Lower lobe of right lung (tissue), 2 donors: ENCODE data around the gene TRAF3IP3. TPM values are rescaled to one million over a fixed set of nuclear protein-coding genes. Genes with fewer than 3 reads are reported as not detected.

Experiments
- ATAC-seq, 2 donors: fragments of 200-7000 bp; cut with Tn5 transposase; one replicate each; pipeline ENCODE4 v1.9.1; 2020 to 2022; ENCODE audit warnings: mild to moderate bottlenecking in 2 of 2, moderate library complexity in 2 of 2
- DNase-seq: peaks from one replicate; pipeline ENCODE4 v3.0.0-alpha.2; 2020
- H3K27ac ChIP-seq: fragments of 200-600 bp; one replicate; pipeline ENCODE4 v1.8.0; 2022
- H3K27me3 ChIP-seq: fragments of 200-600 bp; one replicate; pipeline ENCODE4 v1.8.0; 2022; ENCODE audit warnings: low read depth
- H3K36me3 ChIP-seq: fragments of 200-600 bp; one replicate; pipeline ENCODE4 v1.8.0; 2022; ENCODE audit warnings: mild to moderate bottlenecking
- H3K4me1 ChIP-seq: fragments of 200-600 bp; one replicate; pipeline ENCODE4 v1.8.0; 2022
- H3K4me3 ChIP-seq: fragments of 200-600 bp; one replicate; pipeline ENCODE4 v1.8.0; 2022; ENCODE audit warnings: mild to moderate bottlenecking
- H3K9me3 ChIP-seq: fragments of 200-600 bp; one replicate; pipeline ENCODE4 v1.8.0; 2022
- intact Hi-C: fragments of 100-400 bp; cut with DNase I; formaldehyde crosslinking; loops from one replicate; pipeline ENCODE4 v1.11.0; 2022
- total RNA-seq: library from RNA; stranded (reverse); fragmentation: NEBNext Ultra II Directional; extraction: Animal tissue kit (Norgen Biotek cat#: 25700); gene quantifications from one replicate; pipeline ENCODE4 v1.2.1, GENCODE V29; 2021
- TF ChIP-seq, protein P1 (sequence below): fragments of 200-600 bp; IDR thresholded peaks from one replicate; pipeline ENCODE4 v1.8.0; 2022; ENCODE audit warnings: antibody characterized with exemption, mild to moderate bottlenecking
- donor health status: DM: no; HTN: yes; CAD: no; lungs with severe emphysema.

TRAF3IP3 gene
- total RNA-seq, 1 donor from 2014 or later, result 12.4 TPM

DNA sequence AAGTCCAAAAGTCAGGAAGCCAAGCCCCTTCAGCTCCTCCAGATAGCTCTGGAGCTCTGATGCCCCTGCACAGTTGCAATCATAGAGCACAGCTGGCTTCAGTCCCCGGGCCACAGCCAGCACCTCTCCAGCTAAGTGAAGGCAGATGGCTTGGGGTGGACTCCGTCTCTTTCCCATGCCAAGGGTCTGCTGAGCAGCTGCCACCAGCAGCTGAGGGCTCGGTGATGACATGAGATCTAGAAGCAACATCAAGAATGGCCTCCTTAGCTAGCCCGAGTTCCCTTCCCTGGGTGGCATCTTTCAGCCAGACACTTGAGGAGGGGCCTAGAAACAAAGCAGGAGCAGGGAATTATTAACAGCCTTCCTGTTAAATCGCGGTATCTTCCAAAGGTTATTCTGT lies 27.5 kb downstream of the TRAF3IP3 start:
- Histone ChIP-seq H3K4me3 (peak overlapping the region; percentile 64), H3K36me3 (peaks cover 15% of the 10 kb centered on the region), H3K27me3 (no peaks in the 10 kb centered on the region), H3K9me3 (no peaks in the 10 kb centered on the region), H3K4me1 (peaks cover 15% of the 10 kb centered on the region), H3K27ac (no peak overlapping the region)
- TF ChIP-seq, protein P1, sequence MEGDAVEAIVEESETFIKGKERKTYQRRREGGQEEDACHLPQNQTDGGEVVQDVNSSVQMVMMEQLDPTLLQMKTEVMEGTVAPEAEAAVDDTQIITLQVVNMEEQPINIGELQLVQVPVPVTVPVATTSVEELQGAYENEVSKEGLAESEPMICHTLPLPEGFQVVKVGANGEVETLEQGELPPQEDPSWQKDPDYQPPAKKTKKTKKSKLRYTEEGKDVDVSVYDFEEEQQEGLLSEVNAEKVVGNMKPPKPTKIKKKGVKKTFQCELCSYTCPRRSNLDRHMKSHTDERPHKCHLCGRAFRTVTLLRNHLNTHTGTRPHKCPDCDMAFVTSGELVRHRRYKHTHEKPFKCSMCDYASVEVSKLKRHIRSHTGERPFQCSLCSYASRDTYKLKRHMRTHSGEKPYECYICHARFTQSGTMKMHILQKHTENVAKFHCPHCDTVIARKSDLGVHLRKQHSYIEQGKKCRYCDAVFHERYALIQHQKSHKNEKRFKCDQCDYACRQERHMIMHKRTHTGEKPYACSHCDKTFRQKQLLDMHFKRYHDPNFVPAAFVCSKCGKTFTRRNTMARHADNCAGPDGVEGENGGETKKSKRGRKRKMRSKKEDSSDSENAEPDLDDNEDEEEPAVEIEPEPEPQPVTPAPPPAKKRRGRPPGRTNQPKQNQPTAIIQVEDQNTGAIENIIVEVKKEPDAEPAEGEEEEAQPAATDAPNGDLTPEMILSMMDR, result no peak
- intact Hi-C loops, result no loop called here
- no peak for DNase-seq
- no peak for ATAC-seq

DNA sequence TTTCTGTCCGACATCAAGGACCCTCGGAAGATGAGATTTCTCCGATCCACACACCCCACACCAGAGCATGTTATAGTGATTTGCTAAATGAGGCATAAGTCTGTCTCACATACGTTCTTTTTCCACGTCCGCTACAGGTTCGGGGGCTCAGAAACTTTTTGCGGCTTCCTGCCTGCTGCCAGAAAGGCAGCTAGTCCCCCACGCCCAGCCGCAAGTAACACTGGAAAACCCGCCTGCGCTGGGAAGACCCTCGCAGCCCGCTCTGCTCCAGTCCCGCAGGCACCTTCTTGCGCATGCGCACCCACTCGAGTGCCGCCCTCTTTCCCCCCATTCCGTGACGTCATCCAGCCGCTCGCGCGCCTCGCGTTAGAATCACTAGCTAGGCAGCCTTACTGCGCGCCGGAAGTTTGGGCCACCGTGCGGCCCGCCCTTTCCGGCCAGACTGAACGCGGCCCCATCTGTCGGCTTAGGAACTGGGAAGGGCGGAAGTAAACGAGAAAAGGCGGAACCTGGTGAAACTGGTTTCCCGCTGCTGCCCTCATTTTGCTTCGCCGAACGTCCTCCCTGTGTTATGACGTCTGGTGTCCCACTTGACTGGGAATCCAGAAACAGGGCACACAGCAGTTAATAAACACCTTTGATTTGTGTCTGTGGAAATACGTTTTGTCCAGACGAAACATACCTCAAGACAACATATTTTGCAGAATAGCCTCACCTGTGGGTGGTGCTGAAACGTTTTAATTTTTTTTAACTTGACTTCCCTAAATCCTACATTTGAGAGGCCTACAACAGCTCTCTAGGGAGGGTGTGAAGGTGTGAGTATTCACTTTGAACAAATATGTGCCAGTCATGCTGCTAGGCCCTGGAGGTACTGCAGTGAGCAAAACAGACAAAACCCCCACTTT lies 28.7 kb downstream of the TRAF3IP3 start, which contains the start of gene C1orf74:
TSS of gene C1orf74 (minus strand) at position 295 of the 905 bp plus-strand sequence. CDS start 925 bp downstream, outside the sequence.
- Histone ChIP-seq H3K36me3 (peaks cover 8% of the 10 kb centered on the region), H3K4me1 (peaks cover 15% of the 10 kb centered on the region), H3K27me3 (no peaks in the 10 kb centered on the region), H3K27ac (peak within 1 kb of the TSS; percentile 88), H3K4me3 (peak within 1 kb of the TSS; percentile 64), H3K9me3 (no peaks in the 10 kb centered on the region)
- intact Hi-C loops, result no loop called here
- DNase-seq, result peak; percentile 99
- TF ChIP-seq, protein P1, result no peak
- peak; percentile 98 to 99 for ATAC-seq

DNA sequence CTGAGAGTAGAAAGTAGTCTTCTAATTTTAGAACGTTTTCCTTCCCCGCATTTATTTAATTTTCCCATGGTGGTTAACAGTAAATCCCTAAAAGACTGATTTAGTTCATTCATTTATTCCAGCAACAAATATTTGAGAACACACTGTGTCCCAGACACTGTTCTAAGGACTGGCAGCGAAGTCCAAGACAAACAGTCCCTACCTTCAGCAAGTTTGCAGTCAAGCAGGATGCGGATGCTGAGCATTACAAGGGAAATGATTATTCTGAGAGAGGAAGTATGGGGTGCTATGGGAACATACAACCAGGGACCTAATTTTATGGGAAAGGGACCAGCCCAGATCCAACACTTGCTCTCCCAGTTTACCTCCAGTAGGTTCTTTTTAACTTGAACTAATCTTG lies 29.7 kb downstream of the TRAF3IP3 start:
- Histone ChIP-seq H3K4me1 (peaks cover 15% of the 10 kb centered on the region), H3K27me3 (no peaks in the 10 kb centered on the region), H3K9me3 (no peaks in the 10 kb centered on the region), H3K27ac (no peak overlapping the region), H3K36me3 (peaks cover 14% of the 10 kb centered on the region), H3K4me3 (no peak overlapping the region)
- ATAC-seq (no peak), DNase-seq (no peak)
- TF ChIP-seq, protein P1, result no peak
- intact Hi-C loops, result no loop called here

DNA sequence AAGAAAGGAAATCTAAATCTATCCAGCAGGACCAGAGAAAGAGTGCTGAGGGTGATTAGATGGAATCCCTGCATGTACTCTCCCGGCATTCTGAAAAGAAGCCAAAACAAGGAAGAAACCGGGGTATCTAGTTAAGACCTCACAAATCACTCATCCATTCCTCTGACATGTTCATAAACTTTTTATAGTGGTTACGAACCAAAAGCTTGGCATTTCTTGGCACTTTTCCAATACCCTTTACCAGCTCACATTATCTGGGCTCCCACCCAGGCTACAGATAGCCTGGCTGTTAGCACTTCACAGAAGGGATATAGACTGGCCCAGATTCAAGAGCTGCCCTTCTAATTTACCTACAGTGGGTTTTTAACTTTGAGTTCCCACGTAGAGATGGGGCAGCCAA lies 30.3 kb downstream of the TRAF3IP3 start:
- peaks cover 15% of the 10 kb centered on the region for H3K4me1 ChIP-seq
- H3K27me3 ChIP-seq, result no peaks in the 10 kb centered on the region
- peaks cover 14% of the 10 kb centered on the region for H3K36me3 ChIP-seq
- ATAC-seq (no peak), DNase-seq (no peak)
- no peaks in the 10 kb centered on the region for H3K9me3 ChIP-seq
- H3K27ac ChIP-seq, result no peak overlapping the region
- intact Hi-C loops, result no loop called here
- H3K4me3 ChIP-seq, result no peak overlapping the region
- TF ChIP-seq, protein P1, result no peak

DNA sequence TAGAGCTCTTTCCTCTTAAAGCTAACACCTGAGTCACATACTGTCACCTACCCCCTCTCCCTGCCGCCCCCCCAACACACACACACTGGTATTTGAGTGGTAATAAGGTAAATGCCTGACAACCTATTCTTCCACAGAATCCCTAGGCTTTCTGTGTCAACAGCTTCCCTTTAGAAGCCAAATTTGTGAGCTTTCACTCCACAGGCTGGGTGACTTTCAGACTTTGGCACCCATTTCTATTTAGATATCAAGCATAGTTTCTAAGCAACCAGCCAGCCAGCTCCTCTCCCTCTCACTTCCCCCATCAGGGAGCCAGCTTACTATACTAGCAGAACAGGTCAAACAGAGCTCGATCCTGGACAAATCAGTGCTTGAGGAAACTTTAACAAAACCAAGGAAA lies 31.7 kb downstream of the TRAF3IP3 start:
- H3K36me3 ChIP-seq, result peaks cover 24% of the 10 kb centered on the region
- ATAC-seq (peak; percentile 34 to 41), DNase-seq (no peak)
- H3K4me3 ChIP-seq, result no peak overlapping the region
- TF ChIP-seq, protein P1, result no peak
- no peaks in the 10 kb centered on the region for H3K9me3 ChIP-seq
- H3K4me1 ChIP-seq, result peaks cover 15% of the 10 kb centered on the region
- intact Hi-C loops, result no loop called here
- no peaks in the 10 kb centered on the region for H3K27me3 ChIP-seq
- peak overlapping the region; percentile 63 for H3K27ac ChIP-seq
